ENCODE data around the gene ZNF341.

ZNF341 gene

DNA sequence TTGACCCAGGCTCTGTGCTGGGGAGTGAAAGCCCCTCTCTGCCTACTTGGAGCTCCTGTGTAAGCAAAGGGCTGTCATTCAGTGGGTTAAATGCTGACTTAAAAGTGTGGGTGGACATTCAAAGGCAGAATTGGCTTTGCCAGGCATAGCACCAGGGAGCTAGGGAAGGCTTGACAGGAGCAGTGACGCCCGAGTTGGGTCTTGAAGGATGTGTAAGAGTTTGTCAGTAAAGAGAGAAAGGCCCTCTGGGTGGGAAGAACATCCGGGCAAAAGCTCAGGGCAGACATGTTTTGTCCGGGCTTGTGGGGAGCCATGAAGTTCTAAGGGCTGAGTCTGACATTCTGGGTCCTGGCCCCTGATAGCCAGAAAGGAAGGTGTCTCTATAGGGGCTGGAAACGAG, 51.5 kb downstream of the ZNF341 start:
- H3K27ac ChIP-seq (replicated peaks; ENCODE audit: low read length): no peak overlapping the region
- peaks cover 0 to 2% of the 10 kb centered on the region in 2 donors for H3K9me3 ChIP-seq (replicated peaks in 1 of 2; ENCODE audit: control insufficient read depth in 2 of 2, insufficient read depth in 1 of 2, low read depth in 1 of 2, low read length in 2 of 2)
- H3K36me3 ChIP-seq (replicated peaks in 1 of 2; ENCODE audit: control insufficient read depth in 2 of 2, insufficient read depth in 2 of 2, low read length in 2 of 2): no peaks in the 10 kb centered on the region
- peak overlapping the region; percentile 39 for H2BK15ac ChIP-seq (ENCODE audit: low read length)
- H3K18ac ChIP-seq (ENCODE audit: low read length): no peak overlapping the region
- H3K23ac ChIP-seq (ENCODE audit: low read depth, low read length, poor library complexity): no peak overlapping the region
- no peak overlapping the region for H3K14ac ChIP-seq (ENCODE audit: low read length)
- H4K91ac ChIP-seq (ENCODE audit: low read depth, low read length, poor library complexity): no peak overlapping the region
- H3K4me3 ChIP-seq (ENCODE audit: low read length in 2 of 2): no peak overlapping the region
- no peak overlapping the region for H3K4me2 ChIP-seq (ENCODE audit: insufficient read depth, low read length, poor library complexity, severe bottlenecking)
- H2BK5ac ChIP-seq (ENCODE audit: low read length): no peak overlapping the region
- no peak overlapping the region for H2BK12ac ChIP-seq (ENCODE audit: low read length)
- no peak overlapping the region for H3K4ac ChIP-seq (ENCODE audit: low read length)
- no peaks in the 10 kb centered on the region for H3K27me3 ChIP-seq (ENCODE audit: control insufficient read depth in 3 of 3, insufficient read depth in 3 of 3, low read depth in 1 of 3, low read length in 3 of 3)
- WGBS, 2 donors (ENCODE audit: extremely low coverage in 2 of 2, insufficient read length in 2 of 2, insufficient replicate concordance in 1 of 2): no CpG with 5 or more reads among the region's 5 CpGs
- no peak overlapping the region for H4K8ac ChIP-seq (ENCODE audit: low read depth, low read length)
- DNase-seq (ENCODE audit: low spot score): no peak
- H3K79me1 ChIP-seq (ENCODE audit: low read depth, low read length): no peaks in the 10 kb centered on the region
- H3K4me1 ChIP-seq (ENCODE audit: control insufficient read depth in 2 of 2, insufficient read depth in 1 of 2, low read depth in 1 of 2, low read length in 2 of 2): peaks cover 6 to 8% of the 10 kb centered on the region in 2 donors
- H2AFZ ChIP-seq (ENCODE audit: low read length): peak overlapping the region; percentile 59
- no peak overlapping the region for H2AK5ac ChIP-seq (ENCODE audit: low read depth, low read length)
- no peak overlapping the region for H2BK120ac ChIP-seq (ENCODE audit: low read depth, low read length)
- no peak overlapping the region for H3K9ac ChIP-seq (ENCODE audit: low read depth, low read length, poor library complexity)

- Histone ChIP-seq H2AK5ac (ENCODE audit: low read depth, low read length) (no peak overlapping the region), H3K79me1 (ENCODE audit: low read depth, low read length) (no peaks in the 10 kb centered on the region), H3K4me2 (ENCODE audit: insufficient read depth, low read length, poor library complexity, severe bottlenecking) (no peak overlapping the region), H3K23ac (ENCODE audit: low read depth, low read length, poor library complexity) (no peak overlapping the region), H3K4ac (ENCODE audit: low read length) (no peak overlapping the region), H3K9ac (ENCODE audit: low read depth, low read length, poor library complexity) (no peak overlapping the region), H2BK12ac (ENCODE audit: low read length) (no peak overlapping the region), H3K27me3 (ENCODE audit: control insufficient read depth in 3 of 3, insufficient read depth in 3 of 3, low read depth in 1 of 3, low read length in 3 of 3) (no peaks in the 10 kb centered on the region), H3K4me1 (ENCODE audit: control insufficient read depth in 2 of 2, insufficient read depth in 1 of 2, low read depth in 1 of 2, low read length in 2 of 2) (peaks cover 6 to 8% of the 10 kb centered on the region in 2 donors), H3K36me3 (replicated peaks in 1 of 2; ENCODE audit: control insufficient read depth in 2 of 2, insufficient read depth in 2 of 2, low read length in 2 of 2) (no peaks in the 10 kb centered on the region), H2BK5ac (ENCODE audit: low read length) (no peak overlapping the region), H2AFZ (ENCODE audit: low read length) (peak overlapping the region; percentile 59), H3K18ac (ENCODE audit: low read length) (peak overlapping the region; percentile 92), H3K14ac (ENCODE audit: low read length) (no peak overlapping the region), H4K91ac (ENCODE audit: low read depth, low read length, poor library complexity) (no peak overlapping the region), H4K8ac (ENCODE audit: low read depth, low read length) (no peak overlapping the region), H2BK120ac (ENCODE audit: low read depth, low read length) (no peak overlapping the region), H2BK15ac (ENCODE audit: low read length) (peak overlapping the region; percentile 39), H3K9me3 (replicated peaks in 1 of 2; ENCODE audit: control insufficient read depth in 2 of 2, insufficient read depth in 1 of 2, low read depth in 1 of 2, low read length in 2 of 2) (peaks cover 0 to 2% of the 10 kb centered on the region in 2 donors), H3K4me3 (ENCODE audit: low read length in 2 of 2) (no peak overlapping the region), H3K27ac (replicated peaks; ENCODE audit: low read length) (no peak overlapping the region)
- 100% methylated on average over 1 of the region's 5 CpGs; no CpG with 5 or more reads in 1 of the 2 donors for WGBS, 2 donors (ENCODE audit: extremely low coverage in 2 of 2, insufficient read length in 2 of 2, insufficient replicate concordance in 1 of 2)
- DNase-seq (ENCODE audit: low spot score): no peak
These were observed 52.0 kb downstream of the ZNF341 start for GRCh38 chr20:33783818-33784217.

DNA sequence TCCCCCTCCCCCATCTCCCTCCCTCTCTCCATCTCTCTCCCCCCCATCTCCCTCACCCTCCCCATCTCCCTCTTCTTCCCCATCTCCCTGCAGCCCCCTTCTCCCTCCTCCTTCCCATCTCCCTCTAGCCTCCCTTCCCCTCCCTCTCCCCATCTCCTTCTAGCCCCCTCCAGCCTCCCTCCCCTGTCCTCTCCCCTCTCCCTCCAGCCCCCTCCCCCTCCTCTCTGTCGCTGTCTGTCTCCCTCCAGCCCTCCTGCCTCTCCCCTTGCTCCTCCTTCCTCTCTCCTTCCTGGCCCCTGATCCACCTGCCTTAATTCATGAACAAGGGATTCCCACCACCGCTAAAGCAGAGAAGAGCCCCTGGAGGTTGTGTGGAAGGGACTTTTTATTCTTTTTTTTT, 52.4 kb downstream of the ZNF341 start:
- H2BK5ac ChIP-seq (ENCODE audit: low read length): no peak overlapping the region
- no peak overlapping the region for H2BK120ac ChIP-seq (ENCODE audit: low read depth, low read length)
- H3K4me2 ChIP-seq (ENCODE audit: insufficient read depth, low read length, poor library complexity, severe bottlenecking): no peak overlapping the region
- H2BK12ac ChIP-seq (ENCODE audit: low read length): no peak overlapping the region
- H3K4ac ChIP-seq (ENCODE audit: low read length): no peak overlapping the region
- no CpG with 5 or more reads among the region's 2 CpGs for WGBS, 2 donors (ENCODE audit: extremely low coverage in 2 of 2, insufficient read length in 2 of 2, insufficient replicate concordance in 1 of 2)
- H2AFZ ChIP-seq (ENCODE audit: low read length): peak overlapping the region; percentile 17
- no peaks in the 10 kb centered on the region for H3K79me1 ChIP-seq (ENCODE audit: low read depth, low read length)
- no peak overlapping the region for H2BK15ac ChIP-seq (ENCODE audit: low read length)
- H3K14ac ChIP-seq (ENCODE audit: low read length): no peak overlapping the region
- H3K4me1 ChIP-seq (ENCODE audit: control insufficient read depth in 2 of 2, insufficient read depth in 1 of 2, low read depth in 1 of 2, low read length in 2 of 2): peaks cover 6 to 8% of the 10 kb centered on the region in 2 donors
- H3K18ac ChIP-seq (ENCODE audit: low read length): no peak overlapping the region
- H2AK5ac ChIP-seq (ENCODE audit: low read depth, low read length): no peak overlapping the region
- H3K9ac ChIP-seq (ENCODE audit: low read depth, low read length, poor library complexity): no peak overlapping the region
- H3K9me3 ChIP-seq (replicated peaks in 1 of 2; ENCODE audit: control insufficient read depth in 2 of 2, insufficient read depth in 1 of 2, low read depth in 1 of 2, low read length in 2 of 2): peaks cover 0 to 2% of the 10 kb centered on the region in 2 donors
- no peaks in the 10 kb centered on the region for H3K27me3 ChIP-seq (ENCODE audit: control insufficient read depth in 3 of 3, insufficient read depth in 3 of 3, low read depth in 1 of 3, low read length in 3 of 3)
- no peak overlapping the region for H4K91ac ChIP-seq (ENCODE audit: low read depth, low read length, poor library complexity)
- H3K36me3 ChIP-seq (replicated peaks in 1 of 2; ENCODE audit: control insufficient read depth in 2 of 2, insufficient read depth in 2 of 2, low read length in 2 of 2): no peaks in the 10 kb centered on the region
- H3K27ac ChIP-seq (replicated peaks; ENCODE audit: low read length): no peak overlapping the region
- H4K8ac ChIP-seq (ENCODE audit: low read depth, low read length): no peak overlapping the region
- H3K23ac ChIP-seq (ENCODE audit: low read depth, low read length, poor library complexity): no peak overlapping the region
- no peak for DNase-seq (ENCODE audit: low spot score)
- H3K4me3 ChIP-seq (ENCODE audit: low read length in 2 of 2): no peak overlapping the region

- no CpG with 5 or more reads among the region's 5 CpGs for WGBS, 2 donors (ENCODE audit: extremely low coverage in 2 of 2, insufficient read length in 2 of 2, insufficient replicate concordance in 1 of 2)
- Histone ChIP-seq H2BK15ac (ENCODE audit: low read length) (no peak overlapping the region), H4K8ac (ENCODE audit: low read depth, low read length) (no peak overlapping the region), H3K9ac (ENCODE audit: low read depth, low read length, poor library complexity) (no peak overlapping the region), H2BK5ac (ENCODE audit: low read length) (no peak overlapping the region), H3K23ac (ENCODE audit: low read depth, low read length, poor library complexity) (no peak overlapping the region), H3K27me3 (ENCODE audit: control insufficient read depth in 3 of 3, insufficient read depth in 3 of 3, low read depth in 1 of 3, low read length in 3 of 3) (no peaks in the 10 kb centered on the region), H2BK12ac (ENCODE audit: low read length) (no peak overlapping the region), H3K4me2 (ENCODE audit: insufficient read depth, low read length, poor library complexity, severe bottlenecking) (no peak overlapping the region), H3K4ac (ENCODE audit: low read length) (no peak overlapping the region), H2BK120ac (ENCODE audit: low read depth, low read length) (no peak overlapping the region), H2AK5ac (ENCODE audit: low read depth, low read length) (no peak overlapping the region), H3K79me1 (ENCODE audit: low read depth, low read length) (no peaks in the 10 kb centered on the region), H3K27ac (replicated peaks; ENCODE audit: low read length) (no peak overlapping the region), H3K18ac (ENCODE audit: low read length) (no peak overlapping the region), H3K9me3 (replicated peaks in 1 of 2; ENCODE audit: control insufficient read depth in 2 of 2, insufficient read depth in 1 of 2, low read depth in 1 of 2, low read length in 2 of 2) (peaks cover 0 to 2% of the 10 kb centered on the region in 2 donors), H3K14ac (ENCODE audit: low read length) (no peak overlapping the region), H2AFZ (ENCODE audit: low read length) (no peak overlapping the region), H3K4me3 (ENCODE audit: low read length in 2 of 2) (no peak overlapping the region), H4K91ac (ENCODE audit: low read depth, low read length, poor library complexity) (no peak overlapping the region), H3K36me3 (replicated peaks in 1 of 2; ENCODE audit: control insufficient read depth in 2 of 2, insufficient read depth in 2 of 2, low read length in 2 of 2) (no peaks in the 10 kb centered on the region), H3K4me1 (ENCODE audit: control insufficient read depth in 2 of 2, insufficient read depth in 1 of 2, low read depth in 1 of 2, low read length in 2 of 2) (peaks cover 6 to 8% of the 10 kb centered on the region in 2 donors)
- DNase-seq (ENCODE audit: low spot score): no peak
These were observed 53.7 kb downstream of the ZNF341 start for GRCh38 chr20:33785503-33785902.
